ENCODE measurements around the gene NRXN3.

DNA sequence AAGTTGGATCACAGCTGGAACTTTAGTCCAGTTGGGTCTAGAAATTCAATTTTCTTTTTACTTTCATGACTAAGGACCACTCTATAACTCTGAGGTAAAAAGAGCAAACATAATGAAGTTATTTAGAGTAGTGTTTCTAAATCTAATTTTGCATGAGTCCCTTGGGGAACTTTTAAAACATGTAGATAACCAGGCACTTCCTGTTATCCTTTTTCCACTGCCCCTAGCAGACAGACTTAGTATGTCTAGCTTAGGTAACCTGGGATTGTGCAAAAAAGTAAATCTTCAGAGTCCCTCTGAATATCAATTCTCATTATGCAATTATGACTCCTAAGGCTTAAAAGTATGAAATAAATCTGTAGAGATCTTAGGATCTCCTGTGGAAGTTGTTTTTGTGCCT lies 1669.9 kb downstream of the NRXN3 start:
- no peak for TF ChIP-seq POLR2A (IDR thresholded peaks at IDR 0.05; ENCODE audit: low read depth, low read length)
- TF ChIP-seq, protein P1, sequence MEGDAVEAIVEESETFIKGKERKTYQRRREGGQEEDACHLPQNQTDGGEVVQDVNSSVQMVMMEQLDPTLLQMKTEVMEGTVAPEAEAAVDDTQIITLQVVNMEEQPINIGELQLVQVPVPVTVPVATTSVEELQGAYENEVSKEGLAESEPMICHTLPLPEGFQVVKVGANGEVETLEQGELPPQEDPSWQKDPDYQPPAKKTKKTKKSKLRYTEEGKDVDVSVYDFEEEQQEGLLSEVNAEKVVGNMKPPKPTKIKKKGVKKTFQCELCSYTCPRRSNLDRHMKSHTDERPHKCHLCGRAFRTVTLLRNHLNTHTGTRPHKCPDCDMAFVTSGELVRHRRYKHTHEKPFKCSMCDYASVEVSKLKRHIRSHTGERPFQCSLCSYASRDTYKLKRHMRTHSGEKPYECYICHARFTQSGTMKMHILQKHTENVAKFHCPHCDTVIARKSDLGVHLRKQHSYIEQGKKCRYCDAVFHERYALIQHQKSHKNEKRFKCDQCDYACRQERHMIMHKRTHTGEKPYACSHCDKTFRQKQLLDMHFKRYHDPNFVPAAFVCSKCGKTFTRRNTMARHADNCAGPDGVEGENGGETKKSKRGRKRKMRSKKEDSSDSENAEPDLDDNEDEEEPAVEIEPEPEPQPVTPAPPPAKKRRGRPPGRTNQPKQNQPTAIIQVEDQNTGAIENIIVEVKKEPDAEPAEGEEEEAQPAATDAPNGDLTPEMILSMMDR (conservative IDR thresholded peaks at IDR 0.05; ENCODE audit: low read depth, low read length) = no peak
- no peak for TF ChIP-seq SMC3 (IDR thresholded peaks at IDR 0.05; ENCODE audit: low read depth, low read length)
- no peak for TF ChIP-seq RAD21 (IDR thresholded peaks at IDR 0.05; ENCODE audit: low read length)
- no peak for TF ChIP-seq RFX5 (IDR thresholded peaks at IDR 0.05; ENCODE audit: low read depth, low read length)
- TF ChIP-seq, protein P2, sequence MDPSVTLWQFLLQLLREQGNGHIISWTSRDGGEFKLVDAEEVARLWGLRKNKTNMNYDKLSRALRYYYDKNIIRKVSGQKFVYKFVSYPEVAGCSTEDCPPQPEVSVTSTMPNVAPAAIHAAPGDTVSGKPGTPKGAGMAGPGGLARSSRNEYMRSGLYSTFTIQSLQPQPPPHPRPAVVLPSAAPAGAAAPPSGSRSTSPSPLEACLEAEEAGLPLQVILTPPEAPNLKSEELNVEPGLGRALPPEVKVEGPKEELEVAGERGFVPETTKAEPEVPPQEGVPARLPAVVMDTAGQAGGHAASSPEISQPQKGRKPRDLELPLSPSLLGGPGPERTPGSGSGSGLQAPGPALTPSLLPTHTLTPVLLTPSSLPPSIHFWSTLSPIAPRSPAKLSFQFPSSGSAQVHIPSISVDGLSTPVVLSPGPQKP (IDR thresholded peaks at IDR 0.05; ENCODE audit: borderline replicate concordance, low read depth, low read length) = no peak
- no peak for TF ChIP-seq RCOR1 (IDR thresholded peaks at IDR 0.05; ENCODE audit: insufficient replicate concordance, low read length)

Measured in IMR-90 (cell line).